Measurements from ENCODE around the gene ZFP64. TPM values are rescaled to one million over a fixed set of nuclear protein-coding genes. Genes with fewer than 3 reads are reported as not detected.

The ZFP64 gene
- total RNA-seq, 1 experiment from 2014 or later = 49.8 TPM

DNA sequence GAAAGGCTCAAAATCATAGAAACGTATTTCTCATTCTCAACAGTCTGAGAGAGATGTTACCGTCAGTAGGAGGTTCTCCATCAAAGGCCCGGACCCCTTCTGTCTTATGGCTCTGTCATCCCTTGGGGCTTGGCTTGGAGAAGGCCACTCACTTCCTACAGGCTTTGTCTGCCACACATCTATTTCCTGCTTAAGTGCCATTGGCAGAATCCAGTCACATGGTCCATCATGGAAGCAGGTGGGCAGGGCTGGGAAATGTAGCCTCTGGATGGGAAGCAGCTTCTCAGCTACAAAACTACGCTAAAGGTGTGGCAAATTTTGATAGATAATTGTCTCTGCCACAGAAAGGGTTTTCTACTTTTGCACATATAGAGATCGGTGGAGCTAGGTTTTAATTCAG lies 12.6 kb upstream of the ZFP64 start:
- H3K27me3 ChIP-seq (ENCODE audit: insufficient read depth, low read depth) = no peaks in the 10 kb centered on the region; the same call in 1 of the 2 replicates
- TF ChIP-seq EZH2 (IDR thresholded peaks at IDR 0.05; ENCODE audit: low read depth) (no peak), CTCF (conservative IDR thresholded peaks at IDR 0.05) (no peak)
- intact Hi-C loops (cut with micrococcal nuclease; ENCODE audit: unreplicated experiment) = no loop called here
- no peaks in the 10 kb centered on the region for H4K20me1 ChIP-seq (ENCODE audit: insufficient read depth)
- BruUV-seq (replicated peaks) = no TSS peak
- no peak overlapping the region for H3K27ac ChIP-seq
- H3K9me3 ChIP-seq (ENCODE audit: insufficient read depth, low read depth) = no peaks in the 10 kb centered on the region
- no peaks in the 10 kb centered on the region; the same call in 1 of the 2 replicates for H3K4me1 ChIP-seq (replicated peaks; ENCODE audit: insufficient read depth)
- H3K79me2 ChIP-seq (ENCODE audit: low read depth) = no peaks in the 10 kb centered on the region
- no peak for DNase-seq
- POLR2A ChIA-PET (ENCODE audit: unreplicated experiment) = no interaction called here
- H2AFZ ChIP-seq = no peak overlapping the region
- 0 out of 2 replicates have a peak, but pooled peaks cover 7% of the 10 kb centered on the region for H3F3A ChIP-seq (ENCODE audit: insufficient read depth, low read depth)
- H3K4me2 ChIP-seq = no peak overlapping the region
- CTCF ChIA-PET = no interaction called here
- H3K9me2 ChIP-seq (ENCODE audit: insufficient read depth) = no peaks in the 10 kb centered on the region
- no peak overlapping the region for H3K4me3 ChIP-seq
- no peaks in the 10 kb centered on the region for H3K36me3 ChIP-seq (ENCODE audit: low read depth)

DNA sequence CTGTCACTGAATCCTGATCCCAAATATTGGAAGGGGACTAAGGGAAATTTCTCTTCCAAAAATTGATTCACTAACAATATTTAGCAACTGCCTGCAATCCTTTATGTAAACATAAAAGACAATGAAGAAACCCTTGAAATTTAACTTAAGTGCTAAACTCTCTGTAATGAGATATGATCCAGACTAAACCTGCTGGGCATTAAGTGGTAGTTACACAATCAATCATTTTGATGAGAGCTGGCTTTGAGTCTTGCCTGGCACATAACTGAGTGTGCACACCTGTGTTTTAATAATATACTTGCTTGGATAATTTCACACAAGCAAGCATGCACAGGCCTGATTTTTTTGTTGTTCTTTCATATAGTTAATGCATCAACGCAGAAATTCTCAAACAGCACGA lies 9.8 kb upstream of the ZFP64 start:
- 0 out of 2 replicates have a peak overlapping the region, but pooled peaks have one; percentile 20 for H3K27ac ChIP-seq

DNA sequence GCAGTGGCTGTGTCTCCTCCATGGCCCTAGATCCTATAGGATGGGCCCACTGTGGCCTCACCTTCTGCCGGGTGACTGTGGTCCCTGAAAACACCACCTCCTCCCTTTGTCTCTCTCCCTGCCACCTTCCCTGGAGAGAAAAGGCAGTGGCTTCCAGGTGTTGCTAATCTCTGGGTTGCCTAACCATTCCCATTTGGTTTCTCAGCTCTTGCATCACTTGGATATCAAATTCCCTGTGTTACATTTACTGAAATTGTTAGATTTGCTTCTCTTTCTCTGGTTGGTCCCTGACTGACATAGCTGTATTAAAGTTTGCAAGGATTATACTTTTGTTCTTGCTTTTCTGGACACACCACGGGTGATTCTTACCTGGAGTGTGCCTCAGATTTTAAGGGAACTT lies 9.3 kb upstream of the ZFP64 start:
- Histone ChIP-seq H3K9me3 (ENCODE audit: insufficient read depth, low read depth) (no peaks in the 10 kb centered on the region), H3F3A (ENCODE audit: insufficient read depth, low read depth) (0 out of 2 replicates have a peak, but pooled peaks cover 7% of the 10 kb centered on the region), H3K9me2 (ENCODE audit: insufficient read depth) (no peaks in the 10 kb centered on the region), H3K4me1 (replicated peaks; ENCODE audit: insufficient read depth) (no peaks in the 10 kb centered on the region; the same call in 1 of the 2 replicates), H2AFZ (0 out of 2 replicates have a peak overlapping the region, but pooled peaks have one; percentile 7), H3K4me3 (no peak overlapping the region), H3K27me3 (ENCODE audit: insufficient read depth, low read depth) (no peaks in the 10 kb centered on the region), H3K27ac (0 out of 2 replicates have a peak overlapping the region, but pooled peaks have one; percentile 20), H3K79me2 (ENCODE audit: low read depth) (no peaks in the 10 kb centered on the region), H3K4me2 (peak overlapping the region; percentile 13; the same call in 1 of the 2 replicates), H4K20me1 (ENCODE audit: insufficient read depth) (no peaks in the 10 kb centered on the region), H3K36me3 (ENCODE audit: low read depth) (no peaks in the 10 kb centered on the region)
- POLR2A ChIA-PET (ENCODE audit: unreplicated experiment) = no interaction called here
- BruUV-seq (replicated peaks) = no TSS peak
- DNase-seq = no peak
- TF ChIP-seq EZH2 (IDR thresholded peaks at IDR 0.05; ENCODE audit: low read depth) (no peak), CTCF (conservative IDR thresholded peaks at IDR 0.05) (no peak)
- intact Hi-C loops (cut with micrococcal nuclease; ENCODE audit: unreplicated experiment) = loop anchor here (2.0 kb wide), 1 partner anchor 26 kb away; no protein-coding TSS in a partner anchor
- CTCF ChIA-PET = no interaction called here

More for the DNA sequence above, 9.8 kb upstream of the ZFP64 start:
- TF ChIP-seq EZH2 (IDR thresholded peaks at IDR 0.05; ENCODE audit: low read depth) (no peak), CTCF (conservative IDR thresholded peaks at IDR 0.05) (no peak)
- H3K4me3 ChIP-seq = no peak overlapping the region
- no peaks in the 10 kb centered on the region for H3K79me2 ChIP-seq (ENCODE audit: low read depth)
- 0 out of 2 replicates have a peak, but pooled peaks cover 7% of the 10 kb centered on the region for H3F3A ChIP-seq (ENCODE audit: insufficient read depth, low read depth)
- H3K4me1 ChIP-seq (replicated peaks; ENCODE audit: insufficient read depth) = no peaks in the 10 kb centered on the region; the same call in 1 of the 2 replicates
- H3K4me2 ChIP-seq = peak overlapping the region; percentile 13; the same call in 1 of the 2 replicates
- no peaks in the 10 kb centered on the region for H3K9me3 ChIP-seq (ENCODE audit: insufficient read depth, low read depth)
- no peaks in the 10 kb centered on the region for H3K9me2 ChIP-seq (ENCODE audit: insufficient read depth)
- no peaks in the 10 kb centered on the region for H3K27me3 ChIP-seq (ENCODE audit: insufficient read depth, low read depth)
- POLR2A ChIA-PET (ENCODE audit: unreplicated experiment) = no interaction called here
- intact Hi-C loops (cut with micrococcal nuclease; ENCODE audit: unreplicated experiment) = loop anchor here (2.0 kb wide), 1 partner anchor 25 kb away; no protein-coding TSS in a partner anchor
- no peaks in the 10 kb centered on the region for H3K36me3 ChIP-seq (ENCODE audit: low read depth)
- H2AFZ ChIP-seq = 0 out of 2 replicates have a peak overlapping the region, but pooled peaks have one; percentile 7
- no peak for DNase-seq
- H4K20me1 ChIP-seq (ENCODE audit: insufficient read depth) = no peaks in the 10 kb centered on the region
- no TSS peak for BruUV-seq (replicated peaks)
- CTCF ChIA-PET = no interaction called here

Measured in PC-9 (cell line).